IgD-negative memory B cell (primary cell): Measurements from ENCODE around the gene ANXA7. TPM values are rescaled to one million over a fixed set of nuclear protein-coding genes. Genes with fewer than 3 reads are reported as not detected.
"Not testable (repeated sequence)": the region's sequence is repeated elsewhere in the genome, so short reads cannot be mapped to it uniquely, and the experiment has no call there.

Source experiments
- H3K27ac Mint-ChIP-seq, 3 donors: one replicate each; pipeline ENCODE4 v1.8.0; 2020 to 2022; ENCODE audit warnings: mild to moderate bottlenecking in 3 of 3, mixed read lengths in 3 of 3, moderate library complexity in 1 of 3
- H3K27me3 Mint-ChIP-seq: one replicate; pipeline ENCODE4 v1.8.0; 2021; ENCODE audit warnings: mixed read lengths
- H3K36me3 Mint-ChIP-seq: one replicate; pipeline ENCODE4 v1.8.0; 2020; ENCODE audit warnings: mild to moderate bottlenecking, mixed read lengths
- H3K4me1 Mint-ChIP-seq, 3 donors: one replicate each; pipeline ENCODE4 v1.8.0; 2020 to 2022; ENCODE audit warnings: mixed read lengths in 3 of 3, mild to moderate bottlenecking in 1 of 3
- H3K4me3 Mint-ChIP-seq, 4 donors: one replicate each; pipeline ENCODE4 v1.8.0; 2020 to 2022; ENCODE audit warnings: mild to moderate bottlenecking in 4 of 4, mixed read lengths in 4 of 4, moderate library complexity in 3 of 4
- H3K9me3 Mint-ChIP-seq, 3 donors: one replicate each; pipeline ENCODE4 v1.8.0; 2020 to 2021; ENCODE audit warnings: mixed read lengths in 3 of 3, mild to moderate bottlenecking in 1 of 3
- polyA plus RNA-seq: library from polyadenylated mRNA; unstranded; fragments of 300-500 nt; fragmentation: Illumina TruSeq; gene quantifications from one replicate; pipeline ENCODE4 v1.2.3, GENCODE V29; 2021

The ANXA7 gene
- polyA plus RNA-seq, 1 donor from 2014 or later = 158 TPM

- Mint-ChIP-seq H3K27me3 (no peaks in the 10 kb centered on the region), H3K9me3 (no peaks in the 10 kb centered on the region), H3K4me3 (no peak overlapping the region)
Observed at GRCh38 chr10:73423309-73423708, 9.5 kb upstream of the ANXA7 start.

GRCh38 chr10:73416571-73416970 is 2.7 kb upstream of the ANXA7 start:
- Mint-ChIP-seq H3K27me3 (no peaks in the 10 kb centered on the region), H3K4me1 (peaks cover 15 to 28% (median 21%) of the 10 kb centered on the region in 3 donors), H3K4me3 (peak overlapping the region in 2 of 4 donors; percentile 37 to 38), H3K36me3 (no peaks in the 10 kb centered on the region), H3K27ac (no peak overlapping the region), H3K9me3 (no peaks in the 10 kb centered on the region)

More at GRCh38 chr10:73423309-73423708, 9.5 kb upstream of the ANXA7 start:
- Mint-ChIP-seq H3K4me1 (peaks cover 9 to 15% (median 11%) of the 10 kb centered on the region in 3 donors), H3K36me3 (peaks cover 13% of the 10 kb centered on the region), H3K27ac (no peak overlapping the region)

GRCh38 chr10:73414230-73414945 is 530 bp upstream of the ANXA7 start:
- Mint-ChIP-seq H3K4me1 (peaks cover 31 to 42% (median 33%) of the 10 kb centered on the region in 3 donors), H3K4me3 (peak overlapping the region; percentile 92 to 98 (median 96)), H3K36me3 (peaks cover 3% of the 10 kb centered on the region), H3K9me3 (no peaks in the 10 kb centered on the region), H3K27me3 (no peaks in the 10 kb centered on the region), H3K27ac (peak overlapping the region; percentile 81 to 92 (median 83))

GRCh38 chr10:73413108-73413527 is 740 bp downstream of the ANXA7 start:
- Mint-ChIP-seq H3K4me3 (peak overlapping the region; percentile 92 to 98 (median 96)), H3K9me3 (no peaks in the 10 kb centered on the region), H3K4me1 (peaks cover 35 to 51% (median 41%) of the 10 kb centered on the region in 3 donors), H3K36me3 (peaks cover 3% of the 10 kb centered on the region), H3K27me3 (no peaks in the 10 kb centered on the region), H3K27ac (peak overlapping the region; percentile 81 to 92 (median 91))

DNA sequence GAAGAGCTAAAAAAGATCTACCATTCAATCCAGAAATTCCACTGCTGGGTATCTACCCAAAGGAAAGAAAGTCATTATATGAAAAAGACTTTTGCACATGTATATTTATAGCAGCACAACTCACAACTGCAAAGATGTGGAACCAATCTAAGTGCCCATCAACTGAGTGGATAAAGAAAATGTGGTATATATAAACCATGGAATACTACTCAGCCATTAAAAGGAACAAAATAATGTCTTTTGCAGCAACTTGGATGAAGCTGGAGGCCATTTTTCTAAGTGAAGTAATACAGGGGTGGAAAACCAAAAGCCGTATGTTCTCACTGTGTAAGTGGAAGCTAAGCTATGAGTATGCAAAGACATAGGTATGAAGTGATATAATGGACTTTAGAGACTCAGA is 3.0 kb downstream of the ANXA7 start:
- Mint-ChIP-seq H3K27me3 (no peaks in the 10 kb centered on the region), H3K4me3 (peak overlapping the region in 1 of 4 donors; percentile 96), H3K9me3 (no peaks in the 10 kb centered on the region), H3K36me3 (peaks cover 5% of the 10 kb centered on the region), H3K4me1 (peaks cover 41 to 63% (median 50%) of the 10 kb centered on the region in 3 donors), H3K27ac (peak overlapping the region in 2 of 3 donors; percentile 27 to 53)

- H3K27ac Mint-ChIP-seq = peak overlapping the region in 2 of 3 donors; percentile 3 to 70
- no peaks in the 10 kb centered on the region for H3K27me3 Mint-ChIP-seq
- no peaks in the 10 kb centered on the region for H3K9me3 Mint-ChIP-seq
- H3K36me3 Mint-ChIP-seq = peaks cover 5% of the 10 kb centered on the region
- peaks cover 42 to 51% (median 46%) of the 10 kb centered on the region in 3 donors for H3K4me1 Mint-ChIP-seq
- H3K4me3 Mint-ChIP-seq = peak overlapping the region in 2 of 4 donors; percentile 81 to 96
Observed at GRCh38 chr10:73408978-73409521, 4.8 kb downstream of the ANXA7 start.

DNA sequence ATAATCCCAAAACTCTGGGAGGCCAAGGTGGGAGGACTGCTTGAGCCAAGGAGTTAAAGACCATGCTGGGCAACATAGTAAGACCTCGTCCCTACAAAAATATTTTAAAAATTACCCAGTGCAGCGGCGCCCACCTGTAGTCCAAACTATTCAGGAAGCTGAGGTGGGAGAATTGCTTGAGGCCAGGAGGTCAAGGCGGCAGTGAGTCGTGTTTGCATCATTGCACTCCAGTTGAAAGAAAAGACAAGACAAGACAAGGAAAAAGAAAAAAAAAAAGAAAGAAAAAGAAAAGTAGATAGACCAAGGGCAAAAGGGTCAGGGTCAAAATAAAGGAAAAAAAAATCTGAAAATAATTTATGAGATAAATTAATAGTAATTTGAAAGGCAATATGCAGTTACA is 5.8 kb downstream of the ANXA7 start:
- no peak overlapping the region for H3K4me3 Mint-ChIP-seq
- no peaks in the 10 kb centered on the region for H3K27me3 Mint-ChIP-seq
- no peak overlapping the region for H3K27ac Mint-ChIP-seq
- no peaks in the 10 kb centered on the region for H3K9me3 Mint-ChIP-seq
- peaks cover 41 to 47% (median 44%) of the 10 kb centered on the region in 3 donors for H3K4me1 Mint-ChIP-seq
- peaks cover 5% of the 10 kb centered on the region for H3K36me3 Mint-ChIP-seq

- H3K27ac Mint-ChIP-seq = no peak overlapping the region
- H3K4me1 Mint-ChIP-seq = peaks cover 39 to 42% (median 41%) of the 10 kb centered on the region in 3 donors
- peaks cover 5% of the 10 kb centered on the region for H3K36me3 Mint-ChIP-seq
- no peak overlapping the region for H3K4me3 Mint-ChIP-seq
- H3K9me3 Mint-ChIP-seq = no peaks in the 10 kb centered on the region
- H3K27me3 Mint-ChIP-seq = no peaks in the 10 kb centered on the region
Observed at GRCh38 chr10:73407495-73407894, 6.4 kb downstream of the ANXA7 start.

GRCh38 chr10:73406846-73407245 is 7.0 kb downstream of the ANXA7 start:
- no peaks in the 10 kb centered on the region for H3K9me3 Mint-ChIP-seq
- peaks cover 5% of the 10 kb centered on the region for H3K36me3 Mint-ChIP-seq
- no peak overlapping the region for H3K4me3 Mint-ChIP-seq
- H3K27me3 Mint-ChIP-seq = no peaks in the 10 kb centered on the region
- no peak overlapping the region for H3K27ac Mint-ChIP-seq
- H3K4me1 Mint-ChIP-seq = peaks cover 36 to 37% (median 37%) of the 10 kb centered on the region in 3 donors

GRCh38 chr10:73405556-73405955 is 8.3 kb downstream of the ANXA7 start:
- no peaks in the 10 kb centered on the region for H3K27me3 Mint-ChIP-seq
- no peaks in the 10 kb centered on the region for H3K9me3 Mint-ChIP-seq
- peaks cover 28 to 32% (median 29%) of the 10 kb centered on the region in 3 donors for H3K4me1 Mint-ChIP-seq
- H3K36me3 Mint-ChIP-seq = peaks cover 5% of the 10 kb centered on the region
- H3K4me3 Mint-ChIP-seq = no peak overlapping the region
- H3K27ac Mint-ChIP-seq = peak overlapping the region in 1 of 3 donors; percentile 26

- Mint-ChIP-seq H3K27me3 (no peaks in the 10 kb centered on the region), H3K4me3 (no peak overlapping the region), H3K27ac (no peak overlapping the region), H3K36me3 (peaks cover 1% of the 10 kb centered on the region), H3K4me1 (peaks cover 24 to 26% (median 24%) of the 10 kb centered on the region in 3 donors), H3K9me3 (no peaks in the 10 kb centered on the region)
Observed at GRCh38 chr10:73404690-73405089, 9.2 kb downstream of the ANXA7 start.

DNA sequence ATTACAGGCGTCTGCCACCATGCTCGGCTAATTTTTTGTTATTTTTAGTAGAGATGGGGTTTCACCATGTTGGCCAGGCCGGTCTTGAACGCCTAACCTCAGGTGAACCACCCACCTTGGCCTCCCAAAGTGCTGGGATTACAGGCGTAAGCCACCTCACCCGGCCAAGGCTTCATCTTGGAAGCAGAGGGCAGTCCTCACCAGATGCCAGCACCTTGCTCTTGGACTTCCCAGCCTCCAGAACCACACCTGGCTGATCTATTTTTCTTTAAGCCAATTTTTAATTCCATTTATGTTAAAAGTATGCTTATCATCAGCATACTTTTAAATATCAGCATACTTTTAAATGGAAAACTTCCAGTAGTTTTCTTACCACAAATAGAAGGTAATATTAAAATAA is 12.2 kb downstream of the ANXA7 start:
- Mint-ChIP-seq H3K9me3 (no peaks in the 10 kb centered on the region), H3K36me3 (no peaks in the 10 kb centered on the region), H3K27ac (no peak overlapping the region), H3K27me3 (no peaks in the 10 kb centered on the region), H3K4me3 (no peak overlapping the region), H3K4me1 (peaks cover 5 to 13% (median 9%) of the 10 kb centered on the region in 3 donors)

GRCh38 chr10:73399063-73399462 is 14.8 kb downstream of the ANXA7 start:
- Mint-ChIP-seq H3K36me3 (peaks cover 5% of the 10 kb centered on the region), H3K9me3 (no peaks in the 10 kb centered on the region), H3K27ac (peak overlapping the region in 1 of 3 donors; percentile 55)

DNA sequence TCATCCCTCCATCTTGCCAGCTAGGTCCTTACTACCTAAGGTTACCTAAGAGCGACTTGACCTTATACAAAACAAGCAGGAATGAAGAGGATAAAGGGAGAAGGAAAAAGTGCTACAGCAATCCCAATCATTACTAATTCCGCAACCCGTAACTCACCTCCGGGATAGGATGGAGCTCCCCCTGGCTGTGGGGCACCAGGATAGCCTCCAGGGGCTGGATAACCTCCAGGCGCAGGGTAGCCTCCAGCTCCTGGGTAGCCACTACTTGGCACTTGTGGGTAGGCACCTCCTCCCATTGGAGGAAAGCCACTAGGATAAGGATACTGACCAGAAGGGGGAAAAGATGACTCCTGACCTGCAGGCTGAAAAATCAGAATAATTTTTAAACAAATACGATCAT is 15.8 kb downstream of the ANXA7 start:
- peaks cover under 1 to 6% (median 5%) of the 10 kb centered on the region in 3 donors for H3K4me1 Mint-ChIP-seq
- H3K27ac Mint-ChIP-seq = no peak overlapping the region
- H3K4me3 Mint-ChIP-seq = no peak overlapping the region
- no peaks in the 10 kb centered on the region for H3K27me3 Mint-ChIP-seq
- peaks cover 8% of the 10 kb centered on the region for H3K36me3 Mint-ChIP-seq
- H3K9me3 Mint-ChIP-seq = peaks cover 0 to 3% (median 0%) of the 10 kb centered on the region in 3 donors

More at GRCh38 chr10:73399063-73399462, 14.8 kb downstream of the ANXA7 start:
- Mint-ChIP-seq H3K27me3 (no peaks in the 10 kb centered on the region), H3K4me3 (no peak overlapping the region), H3K4me1 (peaks cover 0 to 6% (median 2%) of the 10 kb centered on the region in 3 donors)

- H3K4me1 Mint-ChIP-seq = not testable (repeated sequence)
Observed at GRCh38 chr10:73394325-73394724, 19.5 kb downstream of the ANXA7 start.

More at GRCh38 chr10:73394325-73394724, 19.5 kb downstream of the ANXA7 start:
- not testable (repeated sequence) for H3K4me3 Mint-ChIP-seq, H3K9me3 Mint-ChIP-seq, H3K27ac Mint-ChIP-seq, H3K27me3 Mint-ChIP-seq
- peaks cover 10% of the 10 kb centered on the region for H3K36me3 Mint-ChIP-seq
